Fibroblast of lung (primary cell): Measurements from ENCODE around the gene CTBS. TPM values are rescaled to one million over a fixed set of nuclear protein-coding genes. Genes with fewer than 3 reads are reported as not detected.

Experiments used
- DNase-seq, 2 donors: peaks; one replicate each; pipeline versions ENCODE4 v3.0.0 to v3.0.0-alpha.2; 2010; ENCODE audit warnings: low read depth in 2 of 2
- H2AFZ ChIP-seq: 2 replicates; pipeline ENCODE4 v1.5.1; 2012; ENCODE audit warnings: low read length, control low read depth, inconsistent platforms
- H3K27ac ChIP-seq: 2 replicates; pipeline ENCODE4 v1.5.1; 2011; ENCODE audit warnings: low read length, control low read depth; ENCODE audit not compliant: insufficient read depth
- H3K27me3 ChIP-seq: 2 replicates; pipeline ENCODE4 v1.5.1; 2011; ENCODE audit warnings: mild to moderate bottlenecking, low read length; ENCODE audit not compliant: control insufficient read depth, insufficient read depth
- H3K36me3 ChIP-seq: 2 replicates; pipeline ENCODE4 v1.5.1; 2011; ENCODE audit warnings: low read length; ENCODE audit not compliant: control insufficient read depth, insufficient read depth
- H3K4me1 ChIP-seq: 2 replicates; pipeline ENCODE4 v1.5.1; 2011; ENCODE audit warnings: low read length; ENCODE audit not compliant: control insufficient read depth, insufficient read depth; ENCODE audit errors: extremely low read depth
- H3K4me2 ChIP-seq: 2 replicates; pipeline ENCODE4 v1.5.1; 2011; ENCODE audit warnings: low read length, control low read depth; ENCODE audit not compliant: insufficient read depth; ENCODE audit errors: extremely low read depth
- H3K4me3 ChIP-seq, 4 experiments: fragments of 200-600 bp in 1 of 4; sonication (generic) in 1 of 4; replicated peaks in 1 of 4; 2 replicates each; pipeline ENCODE4 v1.5.1; 2011 to 2016; ENCODE audit warnings: low read length in 4 of 4, low read depth in 3 of 4, mild to moderate bottlenecking in 3 of 4, control low read depth in 2 of 4, inconsistent platforms in 1 of 4, mixed read lengths in 1 of 4; ENCODE audit not compliant: insufficient read depth in 1 of 4; ENCODE audit errors: control extremely low read depth in 1 of 4
- H3K79me2 ChIP-seq: 2 replicates; pipeline ENCODE4 v1.5.1; 2012; ENCODE audit warnings: mild to moderate bottlenecking, low read length, inconsistent platforms; ENCODE audit not compliant: control insufficient read depth, insufficient read depth
- H3K9ac ChIP-seq: 2 replicates; pipeline ENCODE4 v1.5.1; 2011; ENCODE audit warnings: mild to moderate bottlenecking, low read length, control low read depth; ENCODE audit not compliant: insufficient read depth
- H3K9me3 ChIP-seq: 2 replicates; pipeline ENCODE4 v1.5.1; 2012; ENCODE audit warnings: low read depth, low read length; ENCODE audit not compliant: control insufficient read depth, insufficient read depth
- H4K20me1 ChIP-seq: 2 replicates; pipeline ENCODE4 v1.5.1; 2011; ENCODE audit warnings: low read length; ENCODE audit not compliant: control insufficient read depth, insufficient read depth; ENCODE audit errors: extremely low read depth
- EZH2 ChIP-seq: IDR thresholded peaks from 2 replicates; pipeline ENCODE4 v1.5.1; 2012; ENCODE audit warnings: low read length, control low read depth, mild to moderate bottlenecking; ENCODE audit errors: missing control alignments
- polyA plus RNA-seq, 2 donors: library from polyadenylated mRNA; depleted of rRNA in 1 of 2; stranded (reverse) in 1 of 2; unstranded in 1 of 2; fragments of >200 nt; gene quantifications; 2 replicates each; pipeline ENCODE4 v1.2.1, GENCODE V29; 2011 to 2012; ENCODE audit warnings: missing spikeins in 1 of 2
- total RNA-seq: library from RNA; depleted of rRNA; stranded (reverse); fragments of >200 nt; gene quantifications from 2 replicates; pipeline ENCODE4 v1.2.1, GENCODE V29; 2014
- TF ChIP-seq, protein P1 (sequence below), 2 donors: IDR thresholded peaks in 1 of 2; conservative IDR thresholded peaks in 1 of 2; 1 replicate in 1 of 2; 2 replicates in 1 of 2; pipeline ENCODE4 v1.5.1; 2011 to 2012; ENCODE audit warnings: low read length in 2 of 2, control low read depth in 1 of 2, inconsistent platforms in 1 of 2, low read depth in 1 of 2, mild to moderate bottlenecking in 1 of 2

The CTBS gene
- total and polyA plus RNA-seq, 2 donors (not counting 1 experiment from before 2014, with no cell fraction given), result 10.1 to 35.5 TPM

DNA sequence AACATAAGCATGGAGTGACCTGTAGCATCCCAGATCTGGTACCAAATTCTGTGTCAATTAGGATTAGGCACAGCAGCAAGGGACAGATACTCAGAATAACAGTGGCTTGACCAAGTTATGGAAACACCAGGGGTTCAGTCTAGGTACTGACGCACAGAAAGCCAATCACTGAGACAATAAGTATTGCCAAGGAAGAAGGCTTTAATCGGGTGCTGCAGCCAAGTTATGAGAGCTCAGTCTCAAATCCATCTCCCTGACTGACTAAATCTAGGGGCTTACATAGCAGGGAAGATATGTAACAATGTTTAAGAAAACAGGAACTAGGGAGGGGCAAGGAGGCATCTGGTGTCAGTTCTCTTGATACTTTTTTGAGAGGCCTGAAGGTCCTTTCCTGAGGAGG, 39.6 kb upstream of the CTBS start:
- Histone ChIP-seq H3K9me3 (no peaks in the 10 kb centered on the region), H3K27me3 (no peaks in the 10 kb centered on the region), H3K9ac (no peak overlapping the region), H3K27ac (no peak overlapping the region), H3K4me2 (no peak overlapping the region), H3K36me3 (no peaks in the 10 kb centered on the region), H3K79me2 (no peaks in the 10 kb centered on the region), H3K4me1 (no peaks in the 10 kb centered on the region), H3K4me3 (no peak overlapping the region), H4K20me1 (no peaks in the 10 kb centered on the region), H2AFZ (no peak overlapping the region)
- DNase-seq, result no peak
- TF ChIP-seq, protein P1, sequence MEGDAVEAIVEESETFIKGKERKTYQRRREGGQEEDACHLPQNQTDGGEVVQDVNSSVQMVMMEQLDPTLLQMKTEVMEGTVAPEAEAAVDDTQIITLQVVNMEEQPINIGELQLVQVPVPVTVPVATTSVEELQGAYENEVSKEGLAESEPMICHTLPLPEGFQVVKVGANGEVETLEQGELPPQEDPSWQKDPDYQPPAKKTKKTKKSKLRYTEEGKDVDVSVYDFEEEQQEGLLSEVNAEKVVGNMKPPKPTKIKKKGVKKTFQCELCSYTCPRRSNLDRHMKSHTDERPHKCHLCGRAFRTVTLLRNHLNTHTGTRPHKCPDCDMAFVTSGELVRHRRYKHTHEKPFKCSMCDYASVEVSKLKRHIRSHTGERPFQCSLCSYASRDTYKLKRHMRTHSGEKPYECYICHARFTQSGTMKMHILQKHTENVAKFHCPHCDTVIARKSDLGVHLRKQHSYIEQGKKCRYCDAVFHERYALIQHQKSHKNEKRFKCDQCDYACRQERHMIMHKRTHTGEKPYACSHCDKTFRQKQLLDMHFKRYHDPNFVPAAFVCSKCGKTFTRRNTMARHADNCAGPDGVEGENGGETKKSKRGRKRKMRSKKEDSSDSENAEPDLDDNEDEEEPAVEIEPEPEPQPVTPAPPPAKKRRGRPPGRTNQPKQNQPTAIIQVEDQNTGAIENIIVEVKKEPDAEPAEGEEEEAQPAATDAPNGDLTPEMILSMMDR (conservative IDR thresholded peaks at IDR 0.05 in 1 of 2, IDR thresholded peaks at IDR 0.05 in 1 of 2; ENCODE audit: low read depth in 1 of 2, low read length in 2 of 2), result no peak
- TF ChIP-seq EZH2, result no peak

DNA sequence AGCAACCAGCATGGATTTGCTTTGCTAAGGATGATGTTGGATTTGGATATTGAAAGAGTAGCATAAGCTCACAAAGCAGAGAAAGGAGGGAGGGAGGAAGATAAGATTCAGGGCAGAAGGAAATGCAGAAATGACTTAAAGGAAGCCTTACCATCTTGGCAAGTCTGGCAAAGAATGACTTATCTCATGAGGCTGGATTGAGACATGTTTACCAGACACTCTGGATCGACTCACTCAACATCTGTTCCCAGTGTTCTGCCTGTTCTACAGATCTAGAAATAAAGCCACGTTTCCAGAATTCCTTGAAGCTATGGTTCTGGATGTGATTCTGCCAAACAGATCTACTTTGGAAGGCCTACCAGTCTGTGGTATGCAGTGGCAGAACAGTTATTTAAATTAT, 38.8 kb upstream of the CTBS start:
- Histone ChIP-seq H3K9me3 (no peaks in the 10 kb centered on the region), H3K9ac (no peak overlapping the region), H3K4me3 (no peak overlapping the region), H3K36me3 (no peaks in the 10 kb centered on the region), H3K79me2 (no peaks in the 10 kb centered on the region), H4K20me1 (no peaks in the 10 kb centered on the region), H3K4me1 (no peaks in the 10 kb centered on the region), H3K27ac (no peak overlapping the region), H3K27me3 (no peaks in the 10 kb centered on the region), H3K4me2 (no peak overlapping the region), H2AFZ (no peak overlapping the region)
- DNase-seq, result peak; percentile 27 to 30
- no peak for TF ChIP-seq EZH2
- TF ChIP-seq, protein P1 (conservative IDR thresholded peaks at IDR 0.05 in 1 of 2, IDR thresholded peaks at IDR 0.05 in 1 of 2; ENCODE audit: low read depth in 1 of 2, low read length in 2 of 2), result no peak

DNA sequence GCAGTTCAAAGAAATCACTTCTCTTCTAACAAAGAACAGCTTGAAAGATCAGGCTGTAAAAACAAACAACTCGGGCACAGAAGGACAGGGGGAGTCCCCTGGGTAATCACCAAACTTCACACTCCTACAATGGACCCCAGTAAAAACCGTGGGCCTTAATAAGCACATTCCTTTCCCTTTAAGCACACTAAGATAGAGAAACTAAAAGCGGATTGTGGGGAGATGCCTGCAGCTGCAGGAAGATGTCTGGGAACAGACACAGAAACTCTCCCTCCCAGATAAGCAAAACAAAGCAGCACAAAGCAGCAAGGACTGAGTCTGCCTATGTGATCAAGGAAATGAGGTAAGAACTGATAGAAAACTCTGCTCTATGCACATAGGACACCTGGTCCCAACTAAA, 37.6 kb upstream of the CTBS start:
- Histone ChIP-seq H3K27ac (no peak overlapping the region), H3K9ac (no peak overlapping the region)

More for the DNA sequence above, 37.6 kb upstream of the CTBS start:
- Histone ChIP-seq H3K4me2 (peak overlapping the region; percentile 0), H4K20me1 (no peaks in the 10 kb centered on the region), H3K4me1 (no peaks in the 10 kb centered on the region), H3K9me3 (no peaks in the 10 kb centered on the region), H3K4me3 (no peak overlapping the region), H2AFZ (peak overlapping the region; percentile 6), H3K79me2 (no peaks in the 10 kb centered on the region), H3K27me3 (no peaks in the 10 kb centered on the region), H3K36me3 (no peaks in the 10 kb centered on the region)
- DNase-seq, result peak; percentile 43 to 63
- TF ChIP-seq EZH2, result no peak
- TF ChIP-seq, protein P1 (conservative IDR thresholded peaks at IDR 0.05 in 1 of 2, IDR thresholded peaks at IDR 0.05 in 1 of 2; ENCODE audit: low read depth in 1 of 2, low read length in 2 of 2), result no peak
